Left lung (tissue), 10 donors: ENCODE results near the gene KDM3A. TPM values are rescaled to one million over a fixed set of nuclear protein-coding genes. Genes with fewer than 3 reads are reported as not detected.
A peak's percentile ranks its signal among the peaks of the same experiment; 100 is the strongest.

Experiments used
- ATAC-seq: fragments of 200-7000 bp; cut with Tn5 transposase; one replicate; pipeline ENCODE4 v1.9.1; 2020; ENCODE audit warnings: moderate library complexity
- DNase-seq, 4 donors: peaks; one replicate each; pipeline ENCODE4 v3.0.0-alpha.2; 2013 to 2020
- H3K27ac ChIP-seq, 2 donors: fragments of 200-600 bp; sonication (generic) in 1 of 2; one replicate each; pipeline versions ENCODE4 v1.5.0 to v1.8.0; 2020 to 2021
- H3K27me3 ChIP-seq, 2 donors: fragments of 200-600 bp; sonication (generic) in 1 of 2; one replicate each; pipeline versions ENCODE4 v1.5.0 to v1.8.0; 2020 to 2021
- H3K36me3 ChIP-seq, 2 donors: fragments of 200-600 bp; sonication (generic) in 1 of 2; one replicate each; pipeline versions ENCODE4 v1.5.0 to v1.8.0; 2020 to 2021
- H3K4me1 ChIP-seq, 2 donors: fragments of 200-600 bp; one replicate each; pipeline ENCODE4 v1.8.0; 2021
- H3K4me3 ChIP-seq, 2 donors: fragments of 200-600 bp; sonication (generic) in 1 of 2; one replicate each; pipeline versions ENCODE4 v1.5.0 to v1.8.0; 2020 to 2021; ENCODE audit warnings: mild to moderate bottlenecking in 1 of 2
- H3K9me3 ChIP-seq, 2 donors: fragments of 200-600 bp; sonication (generic) in 1 of 2; one replicate each; pipeline versions ENCODE4 v1.5.0 to v1.8.0; 2020 to 2021
- CTCF ChIP-seq, 2 donors: fragments of 200-600 bp; sonication (generic) in 1 of 2; IDR thresholded peaks; one replicate each; pipeline versions ENCODE4 v1.5.0 to v1.8.0; 2021; ENCODE audit warnings: antibody characterized with exemption in 2 of 2
- intact Hi-C, 2 donors: fragments of 100-400 bp; cut with DNase I; formaldehyde crosslinking; loops; one replicate each; pipeline versions ENCODE4 v1.11.2 to v1.14.2; 2022
- polyA plus RNA-seq, 6 donors: library from polyadenylated mRNA; unstranded; fragments of 120-200 nt; gene quantifications; one replicate each; pipeline ENCODE4 v1.2.1, GENCODE V29; 2013; ENCODE audit not compliant: insufficient read length in 6 of 6
- total RNA-seq, 2 donors: library from RNA; stranded (reverse); fragmentation: NEBNext Ultra II Directional; extraction: Animal tissue kit (Norgen Biotek cat#: 25700); gene quantifications; one replicate each; pipeline ENCODE4 v1.2.1, GENCODE V29; 2021
- donor health status: DM: no; HTN: yes; CAD: no.
- donor health status: DM: no; HTN: no; CAD: no.

The KDM3A gene
- total and polyA plus RNA-seq, 8 donors = 39.3 to 115 (median 73.8) TPM

GRCh38 chr2:86396291-86396785, 44.8 kb upstream of the KDM3A start:
- Histone ChIP-seq H3K4me3 (no peak overlapping the region), H3K4me1 (no peaks in the 10 kb centered on the region), H3K27ac (no peak overlapping the region), H3K36me3 (no peaks in the 10 kb centered on the region), H3K9me3 (no peaks in the 10 kb centered on the region), H3K27me3 (no peaks in the 10 kb centered on the region)
- TF ChIP-seq CTCF (IDR thresholded peaks at IDR 0.05) = peak in 1 of 2 donors; percentile 21
- intact Hi-C loops = no loop called here
- no peak for DNase-seq
- peak; percentile 78 for ATAC-seq

GRCh38 chr2:86397986-86398385, 43.2 kb upstream of the KDM3A start:
- no peaks in the 10 kb centered on the region for H3K27me3 ChIP-seq
- ATAC-seq = no peak
- no peak overlapping the region for H3K27ac ChIP-seq
- no peaks in the 10 kb centered on the region for H3K9me3 ChIP-seq
- no peaks in the 10 kb centered on the region for H3K4me1 ChIP-seq
- no peak overlapping the region for H3K4me3 ChIP-seq
- TF ChIP-seq CTCF (IDR thresholded peaks at IDR 0.05) = no peak
- no peak for DNase-seq
- intact Hi-C loops = no loop called here
- no peaks in the 10 kb centered on the region for H3K36me3 ChIP-seq

GRCh38 chr2:86398500-86399474, 42.4 kb upstream of the KDM3A start:
- Histone ChIP-seq H3K27me3 (no peaks in the 10 kb centered on the region), H3K27ac (no peak overlapping the region), H3K4me3 (no peak overlapping the region), H3K36me3 (no peaks in the 10 kb centered on the region), H3K4me1 (no peaks in the 10 kb centered on the region), H3K9me3 (no peaks in the 10 kb centered on the region)
- intact Hi-C loops = no loop called here
- TF ChIP-seq CTCF (IDR thresholded peaks at IDR 0.05) = no peak
- no peak for ATAC-seq
- DNase-seq = no peak

GRCh38 chr2:86400321-86400720, 40.9 kb upstream of the KDM3A start:
- Histone ChIP-seq H3K9me3 (no peaks in the 10 kb centered on the region), H3K36me3 (no peaks in the 10 kb centered on the region), H3K4me1 (no peaks in the 10 kb centered on the region), H3K27me3 (no peaks in the 10 kb centered on the region), H3K4me3 (no peak overlapping the region), H3K27ac (no peak overlapping the region)
- TF ChIP-seq CTCF (IDR thresholded peaks at IDR 0.05) = no peak
- DNase-seq (no peak), ATAC-seq (no peak)
- intact Hi-C loops = no loop called here

- intact Hi-C loops = no loop called here
- no peaks in the 10 kb centered on the region for H3K9me3 ChIP-seq
- H3K4me3 ChIP-seq = no peak overlapping the region
- peaks cover 0 to 2% of the 10 kb centered on the region in 2 donors for H3K4me1 ChIP-seq
- H3K27me3 ChIP-seq = no peaks in the 10 kb centered on the region
- H3K36me3 ChIP-seq = no peaks in the 10 kb centered on the region
- H3K27ac ChIP-seq = no peak overlapping the region
- no peak for ATAC-seq
- no peak for TF ChIP-seq CTCF (IDR thresholded peaks at IDR 0.05)
- no peak for DNase-seq
These were observed 30.6 kb upstream of the KDM3A start for GRCh38 chr2:86410581-86410980.
